ENCODE data around the gene ETDA. TPM values are rescaled to one million over a fixed set of nuclear protein-coding genes. Genes with fewer than 3 reads are reported as not detected.
"Not testable (repeated sequence)": the region's sequence is repeated elsewhere in the genome, so short reads cannot be mapped to it uniquely, and the experiment has no call there.

The ETDA gene
- not detected for total RNA-seq

- not testable (repeated sequence) for DNase-seq
Measured at GRCh38 chrX:135252011-135252518, at the start of gene ETDA. Gene ETDA, plus strand, starts transcription at chrX:135252061. Its CDS starts 1,216 bp downstream, at chrX:135253277.

- not testable (repeated sequence) for DNase-seq
Measured at GRCh38 chrX:135206427-135206826, 45.4 kb upstream of the ETDA start.

- no peak for DNase-seq
Measured at GRCh38 chrX:135213200-135213844, 38.5 kb upstream of the ETDA start.

- DNase-seq = not testable (repeated sequence)
Measured at GRCh38 chrX:135245989-135246388, 5.9 kb upstream of the ETDA start.

GRCh38 chrX:135256087-135256684 is 4.3 kb downstream of the ETDA start:
- not testable (repeated sequence) for DNase-seq

- no peak for DNase-seq
Measured at GRCh38 chrX:135256923-135257322, 5.1 kb downstream of the ETDA start.

- no peak for DNase-seq
Measured at GRCh38 chrX:135257469-135257868, 5.6 kb downstream of the ETDA start.

- not testable (repeated sequence) for DNase-seq
Measured at GRCh38 chrX:135260976-135261375, 9.1 kb downstream of the ETDA start.

GRCh38 chrX:135263376-135263775 is 11.5 kb downstream of the ETDA start:
- DNase-seq = not testable (repeated sequence)

- DNase-seq = no peak
Measured at GRCh38 chrX:135264206-135264605, 12.3 kb downstream of the ETDA start.

- no peak for DNase-seq
Measured at GRCh38 chrX:135273162-135273561, 21.3 kb downstream of the ETDA start.

GRCh38 chrX:135275973-135276372 is 24.1 kb downstream of the ETDA start:
- DNase-seq = no peak

GRCh38 chrX:135287266-135287823 is 35.5 kb downstream of the ETDA start:
- no peak for DNase-seq

- DNase-seq = peak; percentile 4
Measured at GRCh38 chrX:135295238-135295943, 43.5 kb downstream of the ETDA start.

GRCh38 chrX:135295944-135296305 is 44.1 kb downstream of the ETDA start:
- no peak for DNase-seq

- DNase-seq = no peak
Measured at GRCh38 chrX:135302269-135302873, 50.5 kb downstream of the ETDA start.

Other genes with a start within 250 kb of the ETDA start
- 4.1 TPM for gene RTL8B, start 229.5 kb upstream of the ETDA start, total RNA-seq
- gene RTL8C, start 219.7 kb upstream of the ETDA start, total RNA-seq = 18.9 TPM
- gene RTL8A, start 199.9 kb upstream of the ETDA start, total RNA-seq = 5.1 TPM
- gene SMIM10L2B, start 153.3 kb upstream of the ETDA start, total RNA-seq = 3.4 TPM
- not detected for gene ETDB, start 131.5 kb upstream of the ETDA start, total RNA-seq
- gene CT55, start 80.7 kb upstream of the ETDA start, total RNA-seq = not detected
- gene ETDC, start 57.4 kb downstream of the ETDA start, total RNA-seq = not detected
- gene ZNF75D, start 92.0 kb downstream of the ETDA start, total RNA-seq = 14.0 TPM
- gene ZNF449, start 92.7 kb downstream of the ETDA start, total RNA-seq = 17.9 TPM
- 10.0 TPM for gene SMIM10L2A, start 169.9 kb downstream of the ETDA start, total RNA-seq